Hepatocyte (in vitro differentiated cells): ENCODE results near the gene CDRT15. TPM values are rescaled to one million over a fixed set of nuclear protein-coding genes. Genes with fewer than 3 reads are reported as not detected.
A peak's percentile ranks its signal among the peaks of the same experiment; 100 is the strongest.
"Not testable (repeated sequence)": the region's sequence is repeated elsewhere in the genome, so short reads cannot be mapped to it uniquely, and the experiment has no call there.

Source experiments
- DNase-seq: peaks from one replicate; pipeline ENCODE4 v3.0.0-alpha.2; 2016; ENCODE audit warnings: low spot score
- H2AFZ ChIP-seq: fragments of 200-600 bp; sonication (generic); 2 replicates; pipeline ENCODE4 v1.6.0; 2016; ENCODE audit warnings: antibody characterized with exemption, mild to moderate bottlenecking
- H3K27ac ChIP-seq: fragments of 200-600 bp; sonication (generic); 2 replicates; pipeline ENCODE4 v1.5.1; 2016; ENCODE audit warnings: mild to moderate bottlenecking
- H3K27me3 ChIP-seq: fragments of 200-600 bp; sonication (generic); 2 replicates; pipeline ENCODE4 v1.6.1; 2016
- H3K36me3 ChIP-seq: fragments of 200-600 bp; sonication (generic); replicated peaks from 2 replicates; pipeline ENCODE4 v1.5.1; 2016; ENCODE audit warnings: low read depth; ENCODE audit not compliant: insufficient read depth
- H3K4me1 ChIP-seq: fragments of 200-600 bp; sonication (generic); 2 replicates; pipeline ENCODE4 v1.5.1; 2016; ENCODE audit warnings: mild to moderate bottlenecking, moderate library complexity; ENCODE audit not compliant: insufficient read depth
- H3K4me2 ChIP-seq: fragments of 200-600 bp; sonication (generic); 2 replicates; pipeline ENCODE4 v1.6.0; 2016
- H3K4me3 ChIP-seq: fragments of 200-600 bp; sonication (generic); 2 replicates; pipeline ENCODE4 v1.5.1; 2016; ENCODE audit warnings: mild to moderate bottlenecking
- H3K79me2 ChIP-seq: fragments of 200-600 bp; sonication (generic); 2 replicates; pipeline ENCODE4 v1.6.0; 2017; ENCODE audit warnings: mild to moderate bottlenecking
- H3K9me2 ChIP-seq: fragments of 200-600 bp; sonication (generic); replicated peaks from 2 replicates; pipeline ENCODE4 v1.6.0; 2017; ENCODE audit warnings: mild to moderate bottlenecking; ENCODE audit not compliant: insufficient read depth
- H3K9me3 ChIP-seq: fragments of 200-600 bp; sonication (generic); 2 replicates; pipeline ENCODE4 v1.5.1; 2016; ENCODE audit warnings: low read depth, mild to moderate bottlenecking
- H4K20me1 ChIP-seq: fragments of 200-600 bp; sonication (generic); 2 replicates; pipeline ENCODE4 v1.6.0; 2016; ENCODE audit warnings: mild to moderate bottlenecking; ENCODE audit not compliant: insufficient read depth, poor library complexity, severe bottlenecking
- CTCF ChIP-seq: fragments of 200-600 bp; sonication (generic); IDR thresholded peaks from 2 replicates; pipeline ENCODE4 v1.5.1; 2016; ENCODE audit warnings: antibody characterized with exemption, mild to moderate bottlenecking; ENCODE audit not compliant: poor library complexity
- EZH2 ChIP-seq: fragments of 200-600 bp; sonication (generic); IDR thresholded peaks from 2 replicates; pipeline ENCODE4 v1.6.1; 2016; ENCODE audit warnings: antibody characterized with exemption, mild to moderate bottlenecking, borderline replicate concordance
- EZH2phosphoT487 ChIP-seq: fragments of 200-600 bp; sonication (generic); IDR thresholded peaks from one replicate; pipeline ENCODE4 v1.6.1; 2018; ENCODE audit warnings: antibody characterized with exemption, mild to moderate bottlenecking, low read depth, moderate library complexity; ENCODE audit not compliant: unreplicated experiment, severe bottlenecking
- WGBS: methylation state at CpG from one replicate; pipeline ENCODE4 v1.1.6; 2016; ENCODE audit warnings: low lambda C conversion rate; ENCODE audit errors: missing lambda C conversion rate; 5-methylcytosine and 5-hydroxymethylcytosine counted together
- polyA plus RNA-seq: library from polyadenylated mRNA; unstranded; fragments of >200 nt; fragmentation: Nextera tagmentation; extraction: Ambion mirVana; gene quantifications from 2 replicates; pipeline ENCODE4 v1.2.1, GENCODE V29; 2016
- total RNA-seq: library from RNA; depleted of rRNA; stranded (reverse); fragments of >200 nt; gene quantifications from 2 replicates; pipeline ENCODE4 v1.2.3, GENCODE V29; 2014

The CDRT15 gene
- total and polyA plus RNA-seq, 2 experiments from 2014 or later: not detected

DNA sequence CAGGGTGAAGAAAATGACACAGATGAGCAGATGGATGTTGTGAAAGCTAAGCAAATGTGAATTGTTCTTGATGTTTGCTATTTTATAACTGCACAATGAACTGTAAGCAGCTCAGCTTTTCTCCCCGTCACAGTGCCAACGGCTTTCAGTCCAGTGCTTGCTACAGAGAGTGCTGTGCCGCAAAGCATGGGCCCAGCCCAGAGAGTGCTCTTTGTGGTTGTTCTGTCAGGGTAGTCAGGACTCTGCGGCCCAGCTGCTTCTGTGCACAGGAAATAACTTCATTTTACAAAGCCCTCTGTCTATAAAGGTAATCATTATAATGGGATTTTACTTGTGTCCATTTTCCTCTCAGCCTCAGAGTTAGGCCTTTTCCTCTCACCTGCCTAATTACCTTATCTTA, 39.1 kb downstream of the CDRT15 start:
- Histone ChIP-seq H3K36me3 (no peaks in the 10 kb centered on the region), H4K20me1 (no peaks in the 10 kb centered on the region), H3K79me2 (no peaks in the 10 kb centered on the region), H3K9me2 (no peaks in the 10 kb centered on the region), H3K27me3 (no peaks in the 10 kb centered on the region), H3K4me3 (no peak overlapping the region), H3K9me3 (no peaks in the 10 kb centered on the region), H3K4me1 (peaks cover 29% of the 10 kb centered on the region), H3K4me2 (peak overlapping the region; percentile 22), H2AFZ (no peak overlapping the region), H3K27ac (no peak overlapping the region)
- WGBS: 57% methylated on average over 4 of the region's 4 CpGs
- no peak for DNase-seq
- TF ChIP-seq CTCF: no peak
- no peak for TF ChIP-seq EZH2phosphoT487
- TF ChIP-seq EZH2: no peak

DNA sequence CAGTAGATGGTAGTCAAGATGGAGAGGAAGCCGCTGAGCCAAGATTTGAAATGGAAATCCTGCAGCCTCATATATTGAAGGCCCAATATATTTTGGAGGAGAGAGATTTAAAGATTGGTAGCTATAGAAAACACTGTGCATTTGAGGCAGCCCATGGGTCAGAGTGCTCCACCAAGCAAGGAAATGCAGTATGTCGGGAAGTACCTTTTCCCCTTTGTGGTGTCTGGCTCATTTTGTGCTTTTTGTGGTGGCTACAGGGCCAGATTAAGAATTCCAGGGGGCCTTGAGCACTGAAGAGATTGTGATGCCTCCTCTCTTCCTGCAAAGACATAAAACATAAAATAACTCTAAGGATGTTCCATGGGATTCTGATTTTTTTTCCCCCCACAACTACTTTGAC, 39.6 kb downstream of the CDRT15 start:
- H3K4me1 ChIP-seq: peaks cover 29% of the 10 kb centered on the region
- DNase-seq: no peak
- H3K4me3 ChIP-seq: no peak overlapping the region
- no peaks in the 10 kb centered on the region for H3K9me2 ChIP-seq
- H3K4me2 ChIP-seq: no peak overlapping the region
- no peak for TF ChIP-seq EZH2phosphoT487
- TF ChIP-seq EZH2: no peak
- 96% methylated on average over 2 of the region's 2 CpGs for WGBS
- no peak overlapping the region for H2AFZ ChIP-seq
- H3K27me3 ChIP-seq: no peaks in the 10 kb centered on the region
- H4K20me1 ChIP-seq: no peaks in the 10 kb centered on the region
- H3K36me3 ChIP-seq: no peaks in the 10 kb centered on the region
- H3K27ac ChIP-seq: no peak overlapping the region
- no peaks in the 10 kb centered on the region for H3K9me3 ChIP-seq
- no peaks in the 10 kb centered on the region for H3K79me2 ChIP-seq

GRCh38 chr17:14196377-14196997, 40.2 kb downstream of the CDRT15 start:
- Histone ChIP-seq H3K4me2 (no peak overlapping the region), H3K4me3 (no peak overlapping the region), H2AFZ (no peak overlapping the region), H3K4me1 (peaks cover 28% of the 10 kb centered on the region), H4K20me1 (no peaks in the 10 kb centered on the region), H3K79me2 (no peaks in the 10 kb centered on the region), H3K9me3 (no peaks in the 10 kb centered on the region), H3K27me3 (no peaks in the 10 kb centered on the region), H3K27ac (no peak overlapping the region), H3K36me3 (no peaks in the 10 kb centered on the region), H3K9me2 (no peaks in the 10 kb centered on the region)
- TF ChIP-seq CTCF: no peak
- 98% methylated on average over 4 of the region's 4 CpGs for WGBS
- no peak for DNase-seq

DNA sequence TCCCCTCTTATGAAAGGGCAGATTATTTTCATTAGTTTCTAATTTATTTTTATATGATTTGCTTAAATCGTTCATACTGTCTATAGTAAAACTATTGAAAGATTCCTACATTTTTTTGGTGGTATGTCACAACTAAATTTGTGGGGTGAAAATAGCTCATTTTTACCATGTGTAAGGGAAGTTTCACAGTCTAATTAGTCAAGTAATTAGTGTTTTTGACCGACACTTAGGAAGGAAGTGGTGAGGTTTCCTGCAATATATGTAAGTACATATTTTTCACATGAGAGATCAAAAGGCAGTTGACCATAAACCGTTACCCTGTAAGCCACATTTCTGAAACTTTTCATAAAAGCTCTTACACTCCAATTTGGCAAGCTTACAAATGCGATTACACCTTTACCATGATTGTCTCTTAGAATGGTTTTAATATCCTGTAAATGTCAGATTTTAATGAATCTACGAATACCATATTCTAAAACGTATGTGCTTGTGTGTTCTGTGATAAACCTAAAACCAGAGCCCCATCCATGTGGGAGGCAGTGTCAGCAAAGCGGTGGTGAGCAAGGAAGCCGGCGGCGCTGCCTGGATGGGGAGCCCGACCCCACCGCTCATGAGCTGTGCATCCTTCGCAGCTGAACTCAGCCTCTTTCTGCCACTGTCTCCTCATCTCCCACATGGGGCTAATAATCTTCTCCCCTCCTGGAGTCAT, 43.9 kb downstream of the CDRT15 start:
- H3K9me2 ChIP-seq, H2AFZ ChIP-seq, H4K20me1 ChIP-seq, H3K4me2 ChIP-seq, H3K36me3 ChIP-seq, H3K4me3 ChIP-seq, H3K9me3 ChIP-seq, H3K27me3 ChIP-seq, H3K27ac ChIP-seq, H3K4me1 ChIP-seq, DNase-seq, H3K79me2 ChIP-seq: not testable (repeated sequence)
- WGBS: 88% methylated on average over 12 of the region's 13 CpGs

GRCh38 chr17:14192039-14192438, 44.6 kb downstream of the CDRT15 start:
- H3K79me2 ChIP-seq, H3K9me3 ChIP-seq, H3K27me3 ChIP-seq, H3K4me1 ChIP-seq, H3K4me3 ChIP-seq, H3K4me2 ChIP-seq, H3K36me3 ChIP-seq, H2AFZ ChIP-seq, H4K20me1 ChIP-seq, H3K27ac ChIP-seq, DNase-seq, H3K9me2 ChIP-seq: not testable (repeated sequence)
- WGBS: 98% methylated on average over 11 of the region's 11 CpGs

- not testable (repeated sequence) for H3K4me2 ChIP-seq, H3K9me3 ChIP-seq, H3K27me3 ChIP-seq, H3K79me2 ChIP-seq, H3K4me1 ChIP-seq, H2AFZ ChIP-seq, H4K20me1 ChIP-seq, H3K9me2 ChIP-seq, H3K27ac ChIP-seq, H3K36me3 ChIP-seq, DNase-seq, H3K4me3 ChIP-seq
Measured at GRCh38 chr17:14191469-14191868, 45.2 kb downstream of the CDRT15 start.

GRCh38 chr17:14190774-14191173, 45.9 kb downstream of the CDRT15 start:
- not testable (repeated sequence) for H3K4me2 ChIP-seq, H3K27ac ChIP-seq, H2AFZ ChIP-seq, H3K9me2 ChIP-seq, H3K79me2 ChIP-seq, H4K20me1 ChIP-seq, H3K9me3 ChIP-seq, H3K36me3 ChIP-seq, H3K4me3 ChIP-seq, H3K4me1 ChIP-seq, DNase-seq, H3K27me3 ChIP-seq
- WGBS: 50% methylated on average over 1 of the region's 1 CpG
